Measurements from ENCODE around the gene SIX5.
A peak's percentile ranks its signal among the peaks of the same experiment; 100 is the strongest.

The SIX5 gene

GRCh38 chr19:45772912-45773311, 3.9 kb upstream of the SIX5 start:
- no peak overlapping the region for H3K4me3 ChIP-seq
- no peak for TF ChIP-seq CTCF (IDR thresholded peaks at IDR 0.05)
- DNase-seq (ENCODE audit: low spot score), result no peak
- peak overlapping the region in 1 of 2 donors; percentile 17 for H3K27ac ChIP-seq

GRCh38 chr19:45772130-45772840, 3.2 kb upstream of the SIX5 start:
- no peak overlapping the region for H3K4me3 ChIP-seq
- peak overlapping the region in 1 of 2 donors; percentile 95 for H3K27ac ChIP-seq
- no peak for DNase-seq (ENCODE audit: low spot score)
- no peak for TF ChIP-seq CTCF (IDR thresholded peaks at IDR 0.05)

- Histone ChIP-seq H3K4me3 (peak overlapping the region; percentile 87), H3K27ac (peak overlapping the region; percentile 93 to 95)
- no peak for DNase-seq (ENCODE audit: low spot score)
- TF ChIP-seq CTCF (IDR thresholded peaks at IDR 0.05), result no peak
Observed at GRCh38 chr19:45771311-45771933, 2.4 kb upstream of the SIX5 start.

- DNase-seq (ENCODE audit: low spot score), result peak; percentile 99
- peak overlapping the region; percentile 93 to 95 for H3K27ac ChIP-seq
- peak overlapping the region; percentile 87 for H3K4me3 ChIP-seq
- peak; percentile 97 for TF ChIP-seq CTCF (IDR thresholded peaks at IDR 0.05)
Observed at GRCh38 chr19:45770192-45771101, 1.4 kb upstream of the SIX5 start.

- no peak for TF ChIP-seq CTCF (IDR thresholded peaks at IDR 0.05)
Observed at GRCh38 chr19:45769821-45770191, 754 bp upstream of the SIX5 start.

GRCh38 chr19:45768655-45768983, 433 bp downstream of the SIX5 start:
- peak overlapping the region; percentile 87 for H3K4me3 ChIP-seq
- no peak for TF ChIP-seq CTCF (IDR thresholded peaks at IDR 0.05)
- DNase-seq (ENCODE audit: low spot score), result no peak

More at GRCh38 chr19:45769821-45770191, 754 bp upstream of the SIX5 start:
- peak overlapping the region; percentile 93 to 95 for H3K27ac ChIP-seq
- DNase-seq (ENCODE audit: low spot score), result no peak
- H3K4me3 ChIP-seq, result peak overlapping the region; percentile 87

More at GRCh38 chr19:45768655-45768983, 433 bp downstream of the SIX5 start:
- peak overlapping the region; percentile 93 to 98 for H3K27ac ChIP-seq
